DOHH2 (cell line): ENCODE results near the gene MARCHF6.

Experiments
- CTCF ChIP-seq: fragments of 200-600 bp; sonication (generic); IDR thresholded peaks from one replicate; pipeline ENCODE4 v1.5.1; 2014; ENCODE audit warnings: antibody characterized with exemption, mild to moderate bottlenecking, low read depth, low read length; ENCODE audit not compliant: poor library complexity, severe bottlenecking
- EZH2phosphoT487 ChIP-seq: fragments of 200-600 bp; sonication (generic); IDR thresholded peaks from 2 replicates; pipeline ENCODE4 v1.6.1; 2017; ENCODE audit warnings: borderline replicate concordance, mild to moderate bottlenecking, antibody characterized with exemption, low read length, moderate library complexity, mixed read lengths

DNA sequence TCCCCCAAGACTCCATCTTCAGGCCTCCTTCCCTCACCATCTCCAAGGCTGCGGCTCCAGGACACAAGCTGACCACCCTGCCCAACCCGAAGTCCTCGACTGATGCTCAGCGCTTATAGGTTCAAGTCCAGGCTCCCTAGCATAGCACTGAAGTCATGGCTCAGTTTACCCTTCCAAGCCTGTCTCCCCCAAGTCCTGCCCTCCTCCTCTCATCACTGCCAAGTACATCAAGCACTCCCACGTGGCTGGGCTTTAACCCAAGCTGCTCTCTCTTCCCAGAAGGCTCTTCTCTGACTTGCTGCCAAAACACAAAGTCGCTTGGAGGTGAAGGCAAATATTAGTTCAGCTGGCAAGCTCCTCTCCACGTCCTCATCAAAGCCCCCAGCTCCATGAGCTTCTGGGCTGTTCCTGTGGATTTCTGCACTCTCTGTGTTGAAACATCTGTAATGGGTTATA is 22.1 kb upstream of the MARCHF6 start:
- TF ChIP-seq CTCF (no peak), EZH2phosphoT487 (no peak)
